ENCODE measurements around the gene GKAP1.
"Not testable (repeated sequence)": the region's sequence is repeated elsewhere in the genome, so short reads cannot be mapped to it uniquely, and the experiment has no call there.

Gene GKAP1

DNA sequence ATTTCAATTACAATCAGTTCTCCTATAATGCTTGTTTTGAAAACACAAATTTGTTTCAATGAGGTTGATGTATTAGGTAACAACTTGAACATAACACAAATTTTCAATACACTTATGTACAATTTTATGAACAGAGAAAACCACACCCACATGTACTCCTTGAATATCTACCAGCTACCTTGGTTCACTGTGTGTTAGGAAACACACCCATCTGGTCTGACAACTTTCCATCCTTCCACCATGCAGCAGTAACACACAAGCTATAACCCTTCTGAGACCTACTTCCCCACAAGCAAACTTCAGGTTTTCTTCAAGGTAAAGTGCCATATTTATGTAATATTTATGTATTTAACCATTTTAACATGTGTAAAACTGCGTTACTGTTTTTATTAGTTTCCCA is 73.4 kb downstream of the GKAP1 start:
- DNase-seq (ENCODE audit: low read depth, low spot score) = no peak
- no peaks in the 10 kb centered on the region for H3K36me3 ChIP-seq (ENCODE audit: insufficient read depth, low read length)
- no peak overlapping the region for H3K9ac ChIP-seq (ENCODE audit: insufficient read length)
- H3K27ac ChIP-seq = no peak overlapping the region
- no peak overlapping the region for H3K4me3 ChIP-seq
- no peaks in the 10 kb centered on the region for H3K9me3 ChIP-seq (ENCODE audit: low read depth, low read length)
- no peak for TF ChIP-seq POLR2AphosphoS5 (IDR thresholded peaks at IDR 0.05; ENCODE audit: borderline replicate concordance, low read depth, low read length)
- no peak for TF ChIP-seq FOXP2 (optimal IDR thresholded peaks at IDR 0.05; ENCODE audit: control extremely low read depth, extremely low read length, insufficient read depth)
- TF ChIP-seq EZH2 (IDR thresholded peaks at IDR 0.05) = no peak

DNA sequence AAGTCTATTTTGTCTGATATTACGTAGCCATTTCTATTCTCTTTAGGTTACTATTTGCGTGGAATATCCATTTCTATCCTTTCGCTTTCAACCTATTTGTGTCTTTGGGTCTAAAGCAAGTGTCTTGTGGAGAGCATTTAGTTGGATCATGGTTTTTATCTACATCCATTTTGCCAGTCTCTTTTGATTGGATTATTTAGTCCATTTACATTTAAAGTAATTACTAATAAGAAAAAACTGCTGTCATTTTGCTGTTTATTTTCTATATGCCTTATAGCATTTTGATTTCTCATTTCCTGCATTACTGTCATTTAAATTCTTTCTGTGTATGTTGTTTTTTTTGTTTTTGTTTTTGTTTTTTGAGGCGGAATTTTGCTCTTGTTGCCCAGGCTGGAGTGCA is 83.8 kb downstream of the GKAP1 start:
- H3K27ac ChIP-seq = no peak overlapping the region
- no peaks in the 10 kb centered on the region for H3K36me3 ChIP-seq (ENCODE audit: insufficient read depth, low read length)
- no peak overlapping the region for H3K4me3 ChIP-seq
- H3K9me3 ChIP-seq (ENCODE audit: low read depth, low read length) = no peaks in the 10 kb centered on the region
- no peak overlapping the region for H3K9ac ChIP-seq (ENCODE audit: insufficient read length)
- no peak for DNase-seq (ENCODE audit: low read depth, low spot score)
- TF ChIP-seq EZH2 (IDR thresholded peaks at IDR 0.05) (no peak), POLR2AphosphoS5 (IDR thresholded peaks at IDR 0.05; ENCODE audit: borderline replicate concordance, low read depth, low read length) (no peak), FOXP2 (optimal IDR thresholded peaks at IDR 0.05; ENCODE audit: control extremely low read depth, extremely low read length, insufficient read depth) (no peak)

DNA sequence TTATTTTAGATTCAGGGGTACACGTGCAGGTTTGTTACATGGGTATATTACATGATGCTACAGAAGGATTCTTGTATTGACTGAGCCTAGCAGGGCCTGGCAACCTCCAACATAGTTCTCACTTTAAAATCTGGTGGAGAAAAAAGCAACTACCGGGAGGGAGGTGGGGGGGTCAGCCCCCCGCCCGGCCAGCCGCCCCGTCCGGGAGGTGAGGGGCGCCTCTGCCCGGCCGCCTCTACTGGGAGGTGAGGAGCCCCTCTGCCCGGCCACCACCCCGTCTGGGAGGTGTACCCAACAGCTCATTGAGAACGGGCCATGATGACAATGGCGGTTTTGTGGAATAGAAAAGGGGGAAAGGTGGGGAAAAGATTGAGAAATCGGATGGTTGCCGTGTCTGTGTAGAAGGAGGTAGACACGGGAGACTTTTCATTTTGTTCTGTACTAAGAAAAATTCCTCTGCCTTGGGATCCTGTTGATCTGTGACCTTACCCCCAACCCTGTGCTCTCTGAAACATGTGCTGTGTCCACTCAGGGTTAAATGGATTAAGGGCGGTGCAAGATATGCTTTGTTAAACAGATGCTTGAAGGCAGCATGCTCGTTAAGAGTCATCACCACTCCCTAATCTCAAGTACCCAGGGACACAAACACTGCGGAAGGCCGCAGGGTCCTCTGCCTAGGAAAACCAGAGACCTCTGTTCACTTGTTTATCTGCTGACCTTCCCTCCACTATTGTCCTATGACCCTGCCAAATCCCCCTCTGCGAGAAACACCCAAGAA is 88.8 kb downstream of the GKAP1 start:
- H3K27ac ChIP-seq; H3K9me3 ChIP-seq (ENCODE audit: low read depth, low read length); H3K9ac ChIP-seq (ENCODE audit: insufficient read length); H3K36me3 ChIP-seq (ENCODE audit: insufficient read depth, low read length); DNase-seq (ENCODE audit: low read depth, low spot score); H3K4me3 ChIP-seq: not testable (repeated sequence)

DNA sequence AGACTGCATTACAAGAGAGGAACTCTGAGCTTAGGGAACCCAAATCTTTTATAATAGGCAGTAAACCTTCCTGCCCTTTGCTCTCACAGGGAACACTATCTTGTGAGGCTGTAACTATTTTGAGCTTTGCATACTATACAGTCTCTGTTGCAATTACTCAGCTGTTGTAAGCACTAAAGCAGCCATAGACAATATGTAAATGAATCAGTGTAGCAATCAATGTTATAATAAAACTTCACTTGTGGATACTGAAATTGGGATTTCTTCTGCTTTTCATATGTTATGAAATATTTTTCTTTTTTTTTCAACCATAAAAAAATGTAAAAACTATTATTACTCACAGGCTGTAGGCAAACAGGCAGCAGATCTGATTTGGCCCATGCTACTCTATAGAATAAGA is 93.1 kb downstream of the GKAP1 start:
- Histone ChIP-seq H3K36me3 (ENCODE audit: insufficient read depth, low read length) (no peaks in the 10 kb centered on the region), H3K9me3 (ENCODE audit: low read depth, low read length) (no peaks in the 10 kb centered on the region), H3K4me3 (no peak overlapping the region), H3K27ac (no peak overlapping the region), H3K9ac (ENCODE audit: insufficient read length) (no peak overlapping the region)
- DNase-seq (ENCODE audit: low read depth, low spot score) = no peak
- no peak for TF ChIP-seq EZH2 (IDR thresholded peaks at IDR 0.05)
- TF ChIP-seq POLR2AphosphoS5 (IDR thresholded peaks at IDR 0.05; ENCODE audit: borderline replicate concordance, low read depth, low read length) = no peak
- TF ChIP-seq FOXP2 (optimal IDR thresholded peaks at IDR 0.05; ENCODE audit: control extremely low read depth, extremely low read length, insufficient read depth) = no peak

DNA sequence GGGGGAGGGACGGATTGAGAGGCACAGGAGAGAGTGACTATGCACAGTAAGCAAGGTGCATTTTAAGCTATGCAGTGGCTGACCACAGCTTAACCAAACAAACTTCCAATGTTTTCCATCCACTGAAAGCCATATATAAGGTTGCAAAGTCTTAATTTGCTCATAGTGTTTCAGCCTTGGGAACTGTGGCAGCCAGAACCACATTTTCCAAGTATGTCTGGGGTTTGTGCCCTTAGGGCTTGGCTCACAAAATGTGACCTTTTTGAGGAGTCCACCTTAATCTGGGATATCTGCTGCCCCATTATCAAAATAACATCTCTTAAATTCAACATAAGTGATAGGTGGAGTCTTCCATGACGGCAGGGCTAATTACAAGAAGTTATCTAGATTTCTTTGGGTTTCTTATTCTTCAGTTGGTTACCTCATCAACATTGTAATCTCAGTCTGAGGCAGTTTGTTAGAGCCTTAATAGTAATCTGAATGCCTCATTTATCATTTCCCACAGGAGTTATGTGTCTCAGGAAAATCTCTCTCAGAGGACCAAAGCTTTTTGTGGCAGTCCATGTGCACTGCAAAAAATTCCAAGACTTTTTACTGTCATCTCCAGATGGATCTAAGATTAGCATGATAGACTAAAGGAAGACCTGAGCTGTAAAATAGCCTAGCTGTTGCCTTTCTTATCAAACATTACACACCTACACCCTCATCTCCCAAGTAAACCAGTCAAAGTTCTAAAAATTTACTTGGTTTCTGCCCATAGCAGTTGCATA is 94.7 kb downstream of the GKAP1 start:
- DNase-seq (ENCODE audit: low read depth, low spot score) = no peak
- Histone ChIP-seq H3K9me3 (ENCODE audit: low read depth, low read length) (no peaks in the 10 kb centered on the region), H3K4me3 (no peak overlapping the region), H3K9ac (ENCODE audit: insufficient read length) (no peak overlapping the region), H3K27ac (no peak overlapping the region), H3K36me3 (ENCODE audit: insufficient read depth, low read length) (no peaks in the 10 kb centered on the region)
- TF ChIP-seq FOXP2 (optimal IDR thresholded peaks at IDR 0.05; ENCODE audit: control extremely low read depth, extremely low read length, insufficient read depth) (no peak), POLR2AphosphoS5 (IDR thresholded peaks at IDR 0.05; ENCODE audit: borderline replicate concordance, low read depth, low read length) (no peak), EZH2 (IDR thresholded peaks at IDR 0.05) (no peak)

DNA sequence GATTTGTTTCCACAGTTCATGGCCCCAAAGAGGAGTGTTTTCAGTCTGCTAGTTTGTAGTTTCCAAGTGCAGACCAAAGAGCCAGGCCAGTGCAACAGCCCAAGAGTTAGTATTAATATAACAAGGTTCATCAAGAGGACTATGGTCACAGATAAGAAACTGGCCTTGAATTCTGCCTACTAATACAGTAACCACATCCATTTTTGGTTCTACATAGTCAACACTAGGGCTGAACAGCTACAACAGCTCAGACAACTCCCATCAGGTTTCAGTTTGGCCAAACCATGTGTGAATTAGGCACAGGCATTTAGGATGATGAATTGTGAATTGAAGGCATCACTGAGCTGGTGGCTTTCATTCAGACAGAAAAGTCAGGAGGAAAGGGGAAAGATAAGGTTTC is 96.1 kb downstream of the GKAP1 start:
- no peak for DNase-seq (ENCODE audit: low read depth, low spot score)
- Histone ChIP-seq H3K9ac (ENCODE audit: insufficient read length) (no peak overlapping the region), H3K36me3 (ENCODE audit: insufficient read depth, low read length) (no peaks in the 10 kb centered on the region), H3K9me3 (ENCODE audit: low read depth, low read length) (no peaks in the 10 kb centered on the region), H3K27ac (no peak overlapping the region), H3K4me3 (no peak overlapping the region)
- TF ChIP-seq FOXP2 (optimal IDR thresholded peaks at IDR 0.05; ENCODE audit: control extremely low read depth, extremely low read length, insufficient read depth) (no peak), EZH2 (IDR thresholded peaks at IDR 0.05) (no peak), POLR2AphosphoS5 (IDR thresholded peaks at IDR 0.05; ENCODE audit: borderline replicate concordance, low read depth, low read length) (no peak)

DNA sequence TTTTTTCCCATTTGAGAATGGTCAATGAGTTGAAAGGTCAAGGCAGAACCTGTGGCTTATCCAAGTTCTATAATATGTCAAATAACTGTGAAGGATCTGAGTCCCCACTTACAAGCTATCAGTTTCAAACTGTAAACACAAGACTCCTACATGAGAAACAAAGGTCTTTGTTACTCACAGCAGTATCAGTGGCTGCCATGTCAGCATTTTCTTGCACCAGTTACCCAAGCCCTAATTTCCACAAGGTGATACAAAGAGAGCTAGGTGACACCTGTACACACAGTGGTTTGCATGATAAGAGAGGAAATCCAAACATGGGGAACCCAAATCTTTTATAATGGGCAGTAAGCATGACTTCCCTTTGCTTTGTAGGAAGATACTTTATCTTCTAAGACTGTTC is 101.8 kb downstream of the GKAP1 start:
- DNase-seq (ENCODE audit: low read depth, low spot score) = no peak
- H3K27ac ChIP-seq = no peak overlapping the region
- no peaks in the 10 kb centered on the region for H3K36me3 ChIP-seq (ENCODE audit: insufficient read depth, low read length)

DNA sequence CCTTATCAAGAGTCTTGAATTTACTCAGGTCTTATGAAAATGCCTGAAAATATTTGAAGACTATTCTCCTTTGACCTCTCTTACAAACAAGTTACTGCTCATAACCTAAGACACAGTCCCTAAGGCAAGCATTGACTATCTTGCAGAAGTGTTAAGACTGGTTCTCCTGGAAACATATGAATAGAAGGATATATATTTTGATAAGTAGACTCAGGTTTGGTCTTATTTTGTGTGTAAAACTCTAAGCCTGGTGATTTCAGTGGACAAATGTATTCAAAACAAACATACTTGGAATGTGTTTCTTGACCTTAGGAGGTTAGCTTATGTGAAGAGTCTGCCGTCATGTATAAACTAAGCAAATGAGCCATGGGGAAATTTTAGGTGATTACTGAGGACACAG is 102.3 kb downstream of the GKAP1 start:
- no peak overlapping the region for H3K9ac ChIP-seq (ENCODE audit: insufficient read length)
- no peaks in the 10 kb centered on the region for H3K36me3 ChIP-seq (ENCODE audit: insufficient read depth, low read length)
- H3K9me3 ChIP-seq (ENCODE audit: low read depth, low read length) = no peaks in the 10 kb centered on the region
- DNase-seq (ENCODE audit: low read depth, low spot score) = no peak
- H3K4me3 ChIP-seq = no peak overlapping the region
- TF ChIP-seq FOXP2 (optimal IDR thresholded peaks at IDR 0.05; ENCODE audit: control extremely low read depth, extremely low read length, insufficient read depth) (no peak), POLR2AphosphoS5 (IDR thresholded peaks at IDR 0.05; ENCODE audit: borderline replicate concordance, low read depth, low read length) (no peak), EZH2 (IDR thresholded peaks at IDR 0.05) (no peak)
- H3K27ac ChIP-seq = no peak overlapping the region

More for the DNA sequence above, 101.8 kb downstream of the GKAP1 start:
- Histone ChIP-seq H3K9me3 (ENCODE audit: low read depth, low read length) (no peaks in the 10 kb centered on the region), H3K4me3 (no peak overlapping the region), H3K9ac (ENCODE audit: insufficient read length) (no peak overlapping the region)
- TF ChIP-seq EZH2 (IDR thresholded peaks at IDR 0.05) (no peak), FOXP2 (optimal IDR thresholded peaks at IDR 0.05; ENCODE audit: control extremely low read depth, extremely low read length, insufficient read depth) (no peak), POLR2AphosphoS5 (IDR thresholded peaks at IDR 0.05; ENCODE audit: borderline replicate concordance, low read depth, low read length) (no peak)

All from SK-N-MC (cell line).